Measurements from ENCODE around the gene LYRM9.

- TF ChIP-seq CTCF (conservative IDR thresholded peaks at IDR 0.05; ENCODE audit: low read depth, low read length) (no peak), EZH2 (IDR thresholded peaks at IDR 0.05; ENCODE audit: borderline replicate concordance, low read depth, low read length, poor library complexity, severe bottlenecking) (no peak)
These were observed 30.3 kb downstream of the LYRM9 start for GRCh38 chr17:27862840-27863239.

Data from A673 (cell line).